ENCODE results near the gene TUFT1. TPM values are rescaled to one million over a fixed set of nuclear protein-coding genes. Genes with fewer than 3 reads are reported as not detected.

Gene TUFT1
- total RNA-seq, 2 experiments from 2014 or later = 0.06 to 0.13 TPM

DNA sequence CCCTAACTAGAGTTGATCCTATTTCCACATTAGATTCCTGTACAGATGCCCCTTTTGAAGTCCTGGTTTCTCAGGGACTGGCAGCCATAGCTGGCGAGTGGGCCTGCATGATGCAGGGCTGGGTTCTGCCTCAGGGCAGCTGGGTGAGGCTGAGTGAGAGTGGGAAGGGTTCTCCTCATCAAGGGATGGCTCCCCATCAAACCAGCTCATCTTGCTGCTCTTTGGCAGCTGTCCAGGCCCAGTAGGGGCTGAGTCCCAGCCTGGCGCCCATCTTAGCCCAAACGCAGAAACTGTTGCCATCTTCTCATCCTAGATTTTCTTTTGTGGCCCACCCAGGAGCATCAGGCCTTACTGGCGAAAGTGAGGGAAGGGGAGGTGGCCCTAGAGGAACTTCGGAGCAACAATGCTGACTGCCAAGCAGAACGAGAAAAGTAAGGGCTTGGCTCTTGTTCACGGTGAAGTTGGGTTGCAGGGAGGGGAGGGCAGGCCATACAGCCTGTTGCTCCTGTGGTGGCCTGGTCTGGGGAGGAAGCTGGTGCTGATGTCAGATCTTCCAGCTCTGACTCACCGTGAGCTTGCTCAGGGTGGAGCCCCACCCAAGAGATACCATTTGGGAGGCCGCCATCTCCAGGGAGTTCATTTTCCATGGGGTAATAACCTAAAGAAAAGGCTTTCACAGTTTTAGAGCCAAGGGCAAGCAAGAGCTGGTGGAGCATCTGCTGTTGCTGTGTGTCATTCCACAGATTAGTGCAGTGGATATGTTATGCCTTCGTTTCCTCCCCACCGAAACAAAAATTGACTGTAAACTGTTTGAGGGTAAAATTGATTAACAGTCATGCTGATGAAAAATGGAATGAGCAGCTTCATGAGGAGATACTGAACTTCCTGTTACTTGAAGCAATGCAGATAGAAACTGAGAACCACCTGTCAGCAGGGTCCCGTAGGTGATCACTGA, 34.7 kb downstream of the TUFT1 start:
- Histone ChIP-seq H3K36me3 (ENCODE audit: insufficient read depth, low read length) (no peaks in the 10 kb centered on the region), H3K9me3 (ENCODE audit: low read length) (no peaks in the 10 kb centered on the region), H3K9me2 (ENCODE audit: insufficient read depth, low read length) (no peaks in the 10 kb centered on the region), H4K20me1 (ENCODE audit: insufficient read depth, low read length) (no peaks in the 10 kb centered on the region), H2AFZ (ENCODE audit: low read length) (no peak overlapping the region), H3K79me2 (ENCODE audit: insufficient read depth, low read depth, low read length) (no peaks in the 10 kb centered on the region), H3K4me1 (ENCODE audit: insufficient read depth, low read length, poor library complexity, severe bottlenecking) (no peaks in the 10 kb centered on the region), H3K4me2 (ENCODE audit: low read length) (no peak overlapping the region), H3K27ac (ENCODE audit: low read depth, low read length, poor library complexity, severe bottlenecking) (no peak overlapping the region), H3K4me3 (ENCODE audit: low read depth, low read length, poor library complexity, severe bottlenecking) (no peak overlapping the region)
- CTCF ChIA-PET (ENCODE audit: unreplicated experiment) = no interaction called here
- POLR2A ChIA-PET = interaction anchor here (0.6 kb wide), 1 partner anchor 12 kb away, joined by 4 read pairs; no protein-coding TSS in a partner anchor
- BruUV-seq (replicated peaks) = no TSS peak
- DNase-seq (ENCODE audit: low spot score) = no peak
- intact Hi-C loops (cut with micrococcal nuclease; ENCODE audit: unreplicated experiment) = no loop called here
- TF ChIP-seq, protein P1, sequence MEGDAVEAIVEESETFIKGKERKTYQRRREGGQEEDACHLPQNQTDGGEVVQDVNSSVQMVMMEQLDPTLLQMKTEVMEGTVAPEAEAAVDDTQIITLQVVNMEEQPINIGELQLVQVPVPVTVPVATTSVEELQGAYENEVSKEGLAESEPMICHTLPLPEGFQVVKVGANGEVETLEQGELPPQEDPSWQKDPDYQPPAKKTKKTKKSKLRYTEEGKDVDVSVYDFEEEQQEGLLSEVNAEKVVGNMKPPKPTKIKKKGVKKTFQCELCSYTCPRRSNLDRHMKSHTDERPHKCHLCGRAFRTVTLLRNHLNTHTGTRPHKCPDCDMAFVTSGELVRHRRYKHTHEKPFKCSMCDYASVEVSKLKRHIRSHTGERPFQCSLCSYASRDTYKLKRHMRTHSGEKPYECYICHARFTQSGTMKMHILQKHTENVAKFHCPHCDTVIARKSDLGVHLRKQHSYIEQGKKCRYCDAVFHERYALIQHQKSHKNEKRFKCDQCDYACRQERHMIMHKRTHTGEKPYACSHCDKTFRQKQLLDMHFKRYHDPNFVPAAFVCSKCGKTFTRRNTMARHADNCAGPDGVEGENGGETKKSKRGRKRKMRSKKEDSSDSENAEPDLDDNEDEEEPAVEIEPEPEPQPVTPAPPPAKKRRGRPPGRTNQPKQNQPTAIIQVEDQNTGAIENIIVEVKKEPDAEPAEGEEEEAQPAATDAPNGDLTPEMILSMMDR (conservative IDR thresholded peaks at IDR 0.05; ENCODE audit: low read length) = no peak
- TF ChIP-seq EZH2phosphoT487 (IDR thresholded peaks at IDR 0.05; ENCODE audit: borderline replicate concordance, low read depth, low read length) = no peak

DNA sequence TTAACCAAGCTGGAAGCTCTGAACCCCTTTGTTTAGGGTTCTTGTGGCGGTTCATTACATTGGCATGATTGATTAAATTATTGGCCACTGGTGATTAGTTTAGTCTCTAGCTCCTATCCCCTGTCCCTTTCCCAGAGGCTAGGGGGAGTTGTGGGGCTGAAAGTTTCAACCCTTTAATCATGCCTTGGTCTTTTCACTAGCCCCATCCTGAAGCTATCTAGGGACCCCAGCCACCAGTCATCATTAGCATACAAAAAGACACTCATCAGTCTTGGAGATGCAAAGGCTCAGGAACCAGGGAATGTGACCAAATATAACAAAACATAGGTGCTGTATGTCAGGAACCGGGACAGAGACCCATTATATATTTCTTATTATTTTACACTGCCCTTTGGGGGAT, 37.1 kb downstream of the TUFT1 start:
- no peaks in the 10 kb centered on the region for H3K79me2 ChIP-seq (ENCODE audit: insufficient read depth, low read depth, low read length)
- no peak for TF ChIP-seq EZH2phosphoT487 (IDR thresholded peaks at IDR 0.05; ENCODE audit: borderline replicate concordance, low read depth, low read length)
- TF ChIP-seq, protein P1 (conservative IDR thresholded peaks at IDR 0.05; ENCODE audit: low read length) = no peak
- ChIA-PET POLR2A (no interaction called here), CTCF (ENCODE audit: unreplicated experiment) (no interaction called here)
- intact Hi-C loops (cut with micrococcal nuclease; ENCODE audit: unreplicated experiment) = no loop called here
- no peaks in the 10 kb centered on the region for H3K36me3 ChIP-seq (ENCODE audit: insufficient read depth, low read length)
- H2AFZ ChIP-seq (ENCODE audit: low read length) = no peak overlapping the region
- no peaks in the 10 kb centered on the region for H4K20me1 ChIP-seq (ENCODE audit: insufficient read depth, low read length)
- BruUV-seq (replicated peaks) = no TSS peak
- no peak for DNase-seq (ENCODE audit: low spot score)
- no peaks in the 10 kb centered on the region for H3K4me1 ChIP-seq (ENCODE audit: insufficient read depth, low read length, poor library complexity, severe bottlenecking)
- no peak overlapping the region for H3K27ac ChIP-seq (ENCODE audit: low read depth, low read length, poor library complexity, severe bottlenecking)
- H3K9me3 ChIP-seq (ENCODE audit: low read length) = no peaks in the 10 kb centered on the region
- no peaks in the 10 kb centered on the region for H3K9me2 ChIP-seq (ENCODE audit: insufficient read depth, low read length)
- H3K4me2 ChIP-seq (ENCODE audit: low read length) = no peak overlapping the region
- no peak overlapping the region for H3K4me3 ChIP-seq (ENCODE audit: low read depth, low read length, poor library complexity, severe bottlenecking)

DNA sequence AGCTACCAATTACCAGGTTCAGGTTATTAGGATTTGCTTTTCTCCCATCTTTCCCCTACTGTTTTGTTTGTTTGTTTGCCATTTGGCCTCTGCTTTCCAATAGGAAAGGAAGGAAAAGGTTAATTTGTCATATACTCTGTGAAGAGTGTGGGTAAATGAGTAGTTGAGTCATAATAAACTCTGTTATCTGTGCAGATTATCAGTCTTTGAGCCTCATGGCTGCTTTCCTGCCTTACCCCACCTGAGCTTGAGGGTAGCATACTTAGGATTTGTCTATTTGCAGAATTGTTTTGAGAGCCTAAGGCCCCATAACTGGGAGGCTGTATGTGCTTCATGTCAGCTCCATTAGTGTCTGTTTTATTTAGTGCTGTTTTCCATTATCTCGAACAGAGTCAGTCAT, 38.8 kb downstream of the TUFT1 start:
- Histone ChIP-seq H3K27ac (ENCODE audit: low read depth, low read length, poor library complexity, severe bottlenecking) (no peak overlapping the region), H3K79me2 (ENCODE audit: insufficient read depth, low read depth, low read length) (no peaks in the 10 kb centered on the region), H2AFZ (ENCODE audit: low read length) (no peak overlapping the region), H3K36me3 (ENCODE audit: insufficient read depth, low read length) (no peaks in the 10 kb centered on the region), H3K4me1 (ENCODE audit: insufficient read depth, low read length, poor library complexity, severe bottlenecking) (no peaks in the 10 kb centered on the region), H3K9me3 (ENCODE audit: low read length) (no peaks in the 10 kb centered on the region), H3K4me2 (ENCODE audit: low read length) (no peak overlapping the region), H3K9me2 (ENCODE audit: insufficient read depth, low read length) (no peaks in the 10 kb centered on the region), H4K20me1 (ENCODE audit: insufficient read depth, low read length) (no peaks in the 10 kb centered on the region), H3K4me3 (ENCODE audit: low read depth, low read length, poor library complexity, severe bottlenecking) (no peak overlapping the region)
- ChIA-PET POLR2A (interaction anchor here (0.6 kb wide), 1 partner anchor 122 kb away, joined by 3 read pairs; no protein-coding TSS in a partner anchor), CTCF (ENCODE audit: unreplicated experiment) (no interaction called here)
- no peak for DNase-seq (ENCODE audit: low spot score)
- intact Hi-C loops (cut with micrococcal nuclease; ENCODE audit: unreplicated experiment) = no loop called here
- BruUV-seq (replicated peaks) = no TSS peak
- TF ChIP-seq EZH2phosphoT487 (IDR thresholded peaks at IDR 0.05; ENCODE audit: borderline replicate concordance, low read depth, low read length) = no peak
- TF ChIP-seq, protein P1 (conservative IDR thresholded peaks at IDR 0.05; ENCODE audit: low read length) = no peak
